GM18907 (cell line): Measurements from ENCODE around the gene MORN1.

Experiments used
- ATAC-seq: cut with Tn5 transposase; IDR thresholded peaks from one replicate; pipeline ENCODE4 v1.9.1; 2021; ENCODE audit warnings: mild to moderate bottlenecking, moderate library complexity; ENCODE audit not compliant: unreplicated experiment

MORN1 gene

GRCh38 chr1:2324553-2325366, 66.6 kb downstream of the MORN1 start:
- no peak for ATAC-seq

- no peak for ATAC-seq
Measured at GRCh38 chr1:2323451-2323974, 67.8 kb downstream of the MORN1 start.

GRCh38 chr1:2322581-2323211, 68.7 kb downstream of the MORN1 start:
- ATAC-seq = no peak

- ATAC-seq = no peak
Measured at GRCh38 chr1:2322065-2322571, 69.2 kb downstream of the MORN1 start.

DNA sequence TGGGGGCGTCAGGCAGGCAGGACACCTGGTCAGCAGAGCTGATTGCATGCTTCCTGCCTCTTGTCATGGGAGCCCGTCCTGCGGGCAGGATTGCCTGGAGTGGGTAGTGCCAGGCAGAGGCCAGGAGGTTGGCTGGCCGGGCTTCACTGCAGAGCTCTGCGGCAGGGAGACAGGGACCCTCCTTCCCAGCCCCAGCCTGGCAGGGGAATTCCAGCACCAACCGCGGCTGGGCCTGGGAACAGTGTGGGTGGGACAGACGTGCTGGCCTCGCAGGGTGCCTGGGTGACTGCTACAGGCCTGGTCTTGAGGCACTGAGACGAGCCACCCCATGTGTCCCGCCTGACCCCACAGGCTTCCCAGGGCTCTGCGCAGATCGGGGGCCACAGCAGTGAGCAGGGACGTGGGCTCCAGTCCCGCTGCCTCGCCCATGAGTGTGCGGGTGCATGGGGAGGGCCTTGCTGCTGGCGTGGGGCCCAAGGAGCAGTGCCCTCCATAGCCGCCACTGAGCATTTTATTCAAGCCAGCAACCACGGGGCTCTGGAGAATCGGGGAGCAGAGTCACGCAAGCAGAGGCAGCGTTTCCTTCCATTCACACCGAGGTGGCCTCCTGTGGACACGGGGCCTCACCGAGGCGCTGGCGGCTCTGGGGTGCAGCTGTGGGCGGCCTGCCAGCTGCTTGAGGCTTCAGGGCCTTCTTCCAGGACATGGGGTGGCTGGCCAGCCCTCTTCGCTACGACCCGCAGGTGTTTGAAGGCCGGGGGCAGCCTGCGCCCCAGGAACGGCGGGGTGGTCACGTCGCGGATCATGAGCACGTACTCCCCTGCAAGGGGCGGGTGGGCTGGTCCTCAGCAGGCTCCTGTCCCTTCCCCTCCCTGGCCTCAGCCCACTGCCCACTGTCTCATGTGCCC, 70.3 kb downstream of the MORN1 start:
- ATAC-seq = no peak

- no peak for ATAC-seq
Measured at GRCh38 chr1:2320006-2320405, 71.3 kb downstream of the MORN1 start.

GRCh38 chr1:2319291-2319690, 72.1 kb downstream of the MORN1 start:
- no peak for ATAC-seq

- no peak for ATAC-seq
Measured at GRCh38 chr1:2318314-2319278, 72.8 kb downstream of the MORN1 start.

DNA sequence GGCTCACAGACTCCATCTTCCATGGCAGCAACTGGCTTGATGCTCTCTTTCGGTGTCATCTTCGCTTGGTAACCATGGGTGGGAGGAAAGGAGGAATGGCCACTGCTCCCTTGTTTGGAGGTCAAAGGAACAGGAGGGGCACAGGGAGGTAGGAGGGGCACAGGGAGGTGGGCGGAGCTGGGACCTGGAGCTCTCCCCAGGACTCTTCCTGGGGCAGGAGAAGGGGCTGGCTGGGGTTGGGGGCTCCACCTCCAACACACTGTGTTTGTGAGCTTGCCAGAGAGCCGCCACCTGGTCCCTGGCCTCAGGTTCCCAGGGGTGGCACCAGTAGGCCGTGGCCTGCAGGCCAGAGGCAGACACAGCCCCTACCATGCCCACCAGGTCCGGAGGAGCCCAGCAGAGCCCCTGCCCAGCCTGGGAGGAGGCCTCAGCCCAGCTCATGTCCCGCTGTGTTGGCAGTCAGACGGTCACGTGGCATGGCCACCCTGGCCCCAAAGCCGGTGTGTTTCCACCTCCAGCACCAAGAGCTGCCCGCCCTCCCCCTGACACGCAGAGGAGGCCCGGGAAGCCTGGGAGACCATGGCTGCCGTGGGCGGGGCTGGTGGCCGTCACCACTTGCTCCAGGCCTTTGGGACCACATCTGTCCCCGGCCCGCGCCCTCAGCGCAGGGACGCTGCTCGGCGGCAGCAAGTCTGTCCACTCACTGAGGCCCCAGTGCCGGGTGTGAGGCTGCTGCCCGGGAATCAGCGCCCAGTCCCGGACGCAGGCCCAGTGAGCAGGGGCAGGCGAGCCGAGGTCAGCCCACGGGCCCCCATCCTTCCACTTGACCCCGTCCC, 73.9 kb downstream of the MORN1 start:
- no peak for ATAC-seq

GRCh38 chr1:2316451-2316961, 74.8 kb downstream of the MORN1 start:
- no peak for ATAC-seq

- ATAC-seq = no peak
Measured at GRCh38 chr1:2315674-2316450, 75.5 kb downstream of the MORN1 start.

GRCh38 chr1:2314803-2315673, 76.3 kb downstream of the MORN1 start:
- no peak for ATAC-seq

DNA sequence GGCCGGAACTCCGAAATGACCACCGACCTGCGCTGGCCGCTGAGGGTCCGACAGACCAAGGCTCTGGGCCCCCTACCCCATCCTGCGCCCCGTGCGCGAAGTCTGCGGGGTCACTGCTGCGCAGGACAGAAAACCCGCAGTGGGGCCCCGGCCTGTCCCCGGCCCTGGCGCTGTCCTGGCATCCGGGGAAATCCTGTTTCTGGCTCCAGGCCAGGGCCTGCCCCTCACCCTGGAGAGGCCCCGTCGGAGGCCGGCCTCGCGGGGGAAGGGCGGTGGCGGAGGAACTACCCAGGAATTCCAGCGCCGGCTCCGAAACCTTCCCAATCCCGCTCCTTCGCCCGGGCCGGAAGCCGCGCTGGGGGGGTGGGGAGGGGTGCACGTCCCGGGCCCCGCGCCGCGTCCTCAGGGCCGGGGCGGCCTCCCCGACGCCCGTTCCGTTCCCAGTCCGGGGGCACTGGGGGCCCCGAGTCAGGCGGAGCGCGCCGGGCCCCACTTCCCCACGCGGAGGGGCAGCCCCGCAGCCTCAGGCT, 77.0 kb downstream of the MORN1 start:
- no peak for ATAC-seq

- no peak for ATAC-seq
Measured at GRCh38 chr1:2313651-2314261, 77.6 kb downstream of the MORN1 start.

DNA sequence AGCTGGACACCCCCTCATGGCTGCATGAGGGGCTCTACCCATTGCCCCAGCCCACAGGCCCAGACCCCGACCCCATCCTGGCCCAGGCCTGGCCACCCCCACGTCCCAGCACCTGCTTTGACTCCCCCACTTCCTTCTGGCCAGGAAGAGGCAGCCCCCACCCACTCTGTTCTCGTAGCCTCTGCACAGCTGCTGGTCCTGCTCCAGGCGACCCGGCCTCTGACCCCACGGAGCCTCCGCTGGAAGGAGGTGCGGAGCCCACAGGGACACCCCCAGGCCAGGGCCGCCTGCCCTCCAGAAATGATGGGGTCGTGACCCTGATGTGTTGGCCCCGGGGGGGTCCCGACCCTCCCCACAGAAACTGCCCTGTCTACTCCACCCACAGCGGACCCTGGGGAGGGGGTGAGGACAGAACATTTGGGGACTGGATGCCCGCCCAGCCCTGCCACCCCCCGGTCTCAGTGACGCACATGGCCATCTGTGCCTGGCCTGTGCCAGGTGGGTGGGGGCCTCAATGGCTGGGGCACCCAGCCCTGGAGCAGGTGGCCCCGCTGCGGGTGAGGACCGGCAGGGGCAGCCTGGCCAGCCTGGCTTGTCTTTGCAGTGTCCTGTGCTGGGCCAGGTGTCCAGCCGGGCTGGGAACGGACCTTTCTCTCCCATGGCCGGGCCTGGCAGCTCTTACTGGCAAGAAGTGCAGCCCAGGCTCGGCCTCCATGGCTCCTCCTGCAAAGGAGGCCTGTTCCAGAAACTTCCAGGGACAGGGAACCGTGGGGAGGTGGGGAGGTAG, 78.6 kb downstream of the MORN1 start:
- no peak for ATAC-seq

- no peak for ATAC-seq
Measured at GRCh38 chr1:2312160-2312514, 79.2 kb downstream of the MORN1 start.
